Bronchial epithelial cell (primary cell): Measurements from ENCODE around the gene RRAS2. TPM values are rescaled to one million over a fixed set of nuclear protein-coding genes. Genes with fewer than 3 reads are reported as not detected.
"Not testable (repeated sequence)": the region's sequence is repeated elsewhere in the genome, so short reads cannot be mapped to it uniquely, and the experiment has no call there.

Source experiments
- DNase-seq: peaks from one replicate; pipeline ENCODE4 v3.0.0-alpha.2; 2010; ENCODE audit warnings: low read depth
- FAIRE-seq: peaks from 2 replicates; lab custom pipeline; 2011; peaks lifted over from hg19 to GRCh38; lab: Jason Lieb, UNC
- H3K27me3 ChIP-seq: 2 replicates; pipeline ENCODE4 v1.5.1; 2011; ENCODE audit warnings: low read length; ENCODE audit not compliant: control insufficient read depth, insufficient read depth
- H3K36me3 ChIP-seq: 2 replicates; pipeline ENCODE4 v1.5.1; 2011; ENCODE audit warnings: low read length; ENCODE audit not compliant: control insufficient read depth, insufficient read depth
- H3K4me3 ChIP-seq: 2 replicates; pipeline ENCODE4 v1.5.1; 2011; ENCODE audit warnings: mild to moderate bottlenecking, low read depth, low read length, control low read depth
- CTCF ChIP-seq: IDR thresholded peaks from 2 replicates; pipeline ENCODE4 v1.5.1; 2011; ENCODE audit warnings: mild to moderate bottlenecking, moderate library complexity, low read length, control low read depth, inconsistent platforms; ENCODE audit not compliant: insufficient read depth, severe bottlenecking
- total RNA-seq: library from RNA; depleted of rRNA; stranded (reverse); fragments of >200 nt; gene quantifications from 2 replicates; pipeline ENCODE4 v1.2.1, GENCODE V29; 2014

RRAS2 gene
- total RNA-seq, 1 donor from 2014 or later: 235 TPM

GRCh38 chr11:14347991-14348390 is 11.0 kb downstream of the RRAS2 start:
- no peaks in the 10 kb centered on the region for H3K27me3 ChIP-seq
- no peak for FAIRE-seq
- DNase-seq: no peak
- H3K36me3 ChIP-seq: no peaks in the 10 kb centered on the region
- TF ChIP-seq CTCF: no peak
- H3K4me3 ChIP-seq: no peak overlapping the region

- H3K27me3 ChIP-seq: no peaks in the 10 kb centered on the region
- no peaks in the 10 kb centered on the region for H3K36me3 ChIP-seq
- FAIRE-seq (no peak), DNase-seq (no peak)
- no peak for TF ChIP-seq CTCF
- no peak overlapping the region for H3K4me3 ChIP-seq
These were observed 11.5 kb downstream of the RRAS2 start for GRCh38 chr11:14347494-14347893.

- H3K36me3 ChIP-seq: no peaks in the 10 kb centered on the region
- no peak for DNase-seq
- TF ChIP-seq CTCF: no peak
- FAIRE-seq: no peak
- no peak overlapping the region for H3K4me3 ChIP-seq
- H3K27me3 ChIP-seq: no peaks in the 10 kb centered on the region
These were observed 12.6 kb downstream of the RRAS2 start for GRCh38 chr11:14346303-14346955.

GRCh38 chr11:14345668-14346067 is 13.3 kb downstream of the RRAS2 start:
- no peaks in the 10 kb centered on the region for H3K36me3 ChIP-seq
- H3K4me3 ChIP-seq: no peak overlapping the region
- TF ChIP-seq CTCF: no peak
- no peak for FAIRE-seq
- DNase-seq: no peak
- no peaks in the 10 kb centered on the region for H3K27me3 ChIP-seq

GRCh38 chr11:14345016-14345415 is 14.0 kb downstream of the RRAS2 start:
- not testable (repeated sequence) for FAIRE-seq, H3K36me3 ChIP-seq, DNase-seq, H3K27me3 ChIP-seq, H3K4me3 ChIP-seq

GRCh38 chr11:14342906-14343305 is 16.1 kb downstream of the RRAS2 start:
- H3K4me3 ChIP-seq: no peak overlapping the region
- FAIRE-seq (no peak), DNase-seq (no peak)
- no peak for TF ChIP-seq CTCF
- H3K27me3 ChIP-seq: no peaks in the 10 kb centered on the region
- H3K36me3 ChIP-seq: no peaks in the 10 kb centered on the region
